Hypothalamus (tissue), 51 donors: ENCODE data around the gene TBC1D1.

Experiments
- DNase-seq, 51 donors: peaks; one replicate each; lab custom pipeline; 2025; lab: John Stamatoyannopoulos, UW

TBC1D1 gene

DNA sequence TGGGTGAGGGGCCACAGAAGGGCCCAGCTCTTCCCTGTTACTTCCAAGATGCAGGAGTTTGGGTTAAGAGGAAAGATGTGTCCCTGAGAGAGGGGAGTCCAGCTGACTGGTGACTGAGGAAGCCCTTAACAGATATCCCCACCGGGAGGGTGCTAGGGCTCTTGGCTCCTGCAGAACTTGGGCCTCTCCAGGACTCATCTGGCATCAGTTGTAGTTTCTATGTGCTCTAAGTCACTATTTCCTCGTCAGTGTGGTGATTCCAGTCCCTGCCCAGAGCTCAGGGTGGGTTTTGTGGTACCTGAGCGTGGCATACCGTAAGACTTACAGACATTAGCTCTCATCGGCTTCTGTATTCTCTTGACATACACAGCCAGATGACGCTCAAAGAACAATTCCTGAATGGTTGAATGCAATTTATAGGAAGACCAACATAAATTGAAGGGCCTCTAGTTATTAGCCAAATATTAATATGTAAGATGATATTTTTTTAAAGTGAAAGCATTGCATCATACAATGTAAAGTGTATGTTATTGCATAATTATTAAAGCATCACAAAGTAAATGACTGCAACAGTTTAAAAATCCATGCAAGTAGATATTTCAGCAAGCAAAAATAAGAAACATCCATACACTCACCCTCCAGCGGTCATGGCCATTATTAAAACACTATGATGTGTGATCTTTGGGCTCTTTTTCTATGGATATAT, 264.9 kb downstream of the TBC1D1 start:
- no peak for DNase-seq

- DNase-seq: no peak
Measured at GRCh38 chr4:38157592-38157991, 266.7 kb downstream of the TBC1D1 start.

DNA sequence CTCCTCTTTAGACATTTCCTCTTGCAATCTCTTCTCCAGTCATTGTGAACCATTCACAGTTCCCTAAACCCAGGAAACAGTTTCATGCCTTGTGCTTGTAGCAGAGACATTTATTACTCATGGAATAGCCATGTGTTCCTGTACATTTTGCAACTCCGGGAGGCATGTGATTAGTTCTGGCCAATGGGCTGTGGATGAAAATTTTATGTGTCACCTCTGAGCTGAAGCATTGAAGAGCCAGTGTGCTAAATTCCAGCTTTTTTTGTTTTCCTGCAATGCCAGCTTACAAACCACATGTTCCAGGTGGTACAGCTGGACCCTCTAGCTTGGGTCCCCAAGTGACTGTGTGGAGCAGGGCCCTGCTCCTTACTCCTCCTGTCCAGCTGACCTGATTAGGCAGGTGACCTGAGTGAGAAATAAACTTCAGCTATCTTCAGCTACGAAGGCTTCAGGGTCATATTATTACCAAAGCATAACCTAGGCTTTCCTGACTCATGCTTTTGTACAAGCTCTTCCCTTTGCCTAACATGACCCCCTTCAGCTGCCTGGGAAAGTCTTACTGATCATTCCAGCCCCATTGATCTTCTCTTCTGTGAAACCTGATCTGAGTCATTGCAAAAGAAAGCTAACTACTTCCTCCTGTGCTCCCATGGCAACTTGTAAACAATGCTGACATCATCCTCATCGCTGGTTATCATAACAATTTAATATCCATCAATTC, 269.8 kb downstream of the TBC1D1 start:
- DNase-seq: no peak

- DNase-seq: no peak
Measured at GRCh38 chr4:38161208-38162113, 270.6 kb downstream of the TBC1D1 start.

- no peak for DNase-seq
Measured at GRCh38 chr4:38162240-38162784, 271.4 kb downstream of the TBC1D1 start.

- peak in 1 of 51 donors; percentile 13 for DNase-seq
Measured at GRCh38 chr4:38163216-38164006, 272.5 kb downstream of the TBC1D1 start.

GRCh38 chr4:38164346-38164745, 273.5 kb downstream of the TBC1D1 start:
- DNase-seq: no peak

DNA sequence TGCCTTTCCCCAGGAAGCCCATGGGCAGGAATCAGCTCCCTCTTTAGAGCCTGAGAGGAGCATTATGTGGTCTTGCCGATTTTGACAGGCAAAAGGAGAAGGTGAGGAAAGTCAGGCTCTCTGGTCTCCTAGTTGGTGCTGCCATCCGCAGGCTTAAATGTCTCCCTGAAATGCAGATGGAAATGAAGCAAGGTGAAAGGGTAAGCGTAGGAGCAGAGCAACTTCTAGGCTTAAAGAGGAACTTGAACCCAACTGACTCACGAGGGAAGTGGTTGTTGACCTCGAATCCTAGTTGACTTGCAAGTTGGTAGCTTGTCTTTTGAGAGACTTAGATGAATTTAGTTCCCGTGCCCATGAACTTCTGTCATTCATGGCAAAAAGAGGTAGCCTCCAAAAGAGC, 275.2 kb downstream of the TBC1D1 start:
- DNase-seq: no peak

- DNase-seq: peak in 1 of 51 donors; percentile 30
Measured at GRCh38 chr4:38166768-38167167, 275.9 kb downstream of the TBC1D1 start.

GRCh38 chr4:38167973-38168372, 277.1 kb downstream of the TBC1D1 start:
- no peak for DNase-seq

DNA sequence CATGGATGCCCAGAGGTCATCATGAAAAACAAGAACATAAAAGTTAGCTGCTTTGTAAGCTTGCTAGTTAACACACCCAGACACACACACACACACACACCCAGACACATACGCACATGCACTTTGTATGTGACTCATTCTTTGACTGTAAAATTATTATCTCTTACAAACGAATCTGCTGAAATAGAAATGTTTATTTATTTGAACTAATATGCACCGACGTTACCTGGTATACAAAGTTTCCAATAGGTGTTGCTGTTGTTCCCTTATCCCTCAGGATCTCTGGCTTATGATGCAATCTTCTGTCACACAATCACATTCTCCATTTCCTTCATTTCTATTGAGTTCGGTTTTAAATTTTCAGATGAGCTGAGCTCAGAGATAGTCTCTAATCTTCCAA, 278.6 kb downstream of the TBC1D1 start:
- no peak for DNase-seq

- no peak for DNase-seq
Measured at GRCh38 chr4:38170338-38171169, 279.7 kb downstream of the TBC1D1 start.

- no peak for DNase-seq
Measured at GRCh38 chr4:38172078-38172477, 281.2 kb downstream of the TBC1D1 start.

DNA sequence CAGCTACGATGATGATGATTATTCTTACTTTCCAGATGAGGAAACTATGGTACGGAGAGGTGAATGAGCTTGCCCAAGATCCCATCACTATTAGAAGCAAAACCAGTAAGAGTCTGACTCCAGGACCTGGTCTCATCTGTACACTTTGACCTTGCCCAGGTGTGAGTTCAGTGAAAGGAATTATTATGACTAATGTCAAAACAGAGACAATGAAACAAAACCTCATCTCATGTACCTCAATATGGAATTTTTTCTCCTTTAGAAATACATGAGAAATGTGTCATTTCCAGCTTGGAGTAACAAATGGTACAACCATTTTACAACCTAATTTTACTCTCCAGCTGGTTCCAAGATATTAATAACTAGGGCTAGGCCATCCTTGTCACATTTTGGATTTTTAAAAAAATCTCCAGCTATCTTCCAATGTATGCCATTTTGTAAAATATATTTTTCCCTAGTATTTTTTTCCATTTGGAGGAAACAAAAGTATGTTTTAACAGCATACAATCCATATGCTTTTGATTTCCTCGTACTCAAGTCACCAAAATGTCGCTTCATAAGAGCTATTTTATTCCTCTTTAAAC, 283.1 kb downstream of the TBC1D1 start:
- DNase-seq: no peak

- no peak for DNase-seq
Measured at GRCh38 chr4:38174801-38175200, 283.9 kb downstream of the TBC1D1 start.

GRCh38 chr4:38176165-38176564, 285.3 kb downstream of the TBC1D1 start:
- no peak for DNase-seq

GRCh38 chr4:38177035-38177546, 286.2 kb downstream of the TBC1D1 start:
- DNase-seq: peak in 2 of 51 donors; percentile 25 to 40

- no peak for DNase-seq
Measured at GRCh38 chr4:38177641-38178391, 286.9 kb downstream of the TBC1D1 start.
